ENCODE measurements around the gene TRIM22.

- TF ChIP-seq CTCF (IDR thresholded peaks at IDR 0.05) (no peak), POLR2A (IDR thresholded peaks at IDR 0.05) (no peak)
Measured at GRCh38 chr11:5691964-5692361, 2.4 kb downstream of the TRIM22 start.
